NCI-H748 (cell line): ENCODE results near the gene CTNNB1.

Source experiments
- DNase-seq: peaks from one replicate; lab custom pipeline; 2025; ENCODE audit not compliant: unreplicated experiment; lab: John Stamatoyannopoulos, UW

Gene CTNNB1

DNA sequence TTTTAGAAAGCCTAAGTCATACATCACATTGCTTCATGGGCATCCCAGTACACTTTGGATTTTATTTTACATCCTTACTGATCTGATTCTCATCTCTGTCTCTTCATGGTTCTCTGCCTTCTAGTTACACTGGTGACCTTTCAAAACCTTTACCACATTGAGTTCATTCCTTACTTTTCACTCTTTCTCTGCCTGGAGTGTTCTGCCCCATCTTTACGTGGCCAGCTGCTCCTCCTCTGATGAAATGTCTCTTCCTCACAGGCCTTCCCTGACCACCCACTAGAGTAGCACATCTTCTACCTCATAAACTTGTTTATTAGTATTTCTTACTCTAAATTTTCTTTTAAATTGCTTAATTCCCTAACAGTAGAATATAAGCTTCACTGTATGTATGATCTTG, 17.7 kb downstream of the CTNNB1 start:
- no peak for DNase-seq

DNA sequence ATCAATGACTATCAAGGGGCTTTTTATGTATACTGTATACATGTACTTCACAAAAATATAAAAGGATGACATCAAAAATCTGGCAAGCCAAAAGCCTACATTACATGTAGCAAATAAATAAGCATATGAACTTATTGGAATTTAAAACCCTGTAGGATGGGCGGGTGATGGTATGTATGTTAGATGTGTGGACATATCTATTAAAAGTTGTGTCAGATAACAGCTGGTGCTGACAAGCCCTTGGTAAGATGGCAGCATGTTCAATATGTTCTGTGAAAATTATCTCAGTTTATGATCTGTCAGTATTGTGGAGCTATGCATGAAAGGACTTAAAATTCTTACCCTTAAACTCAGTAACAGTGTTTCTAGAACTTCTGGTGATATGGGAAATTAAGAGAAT, 20.1 kb downstream of the CTNNB1 start:
- DNase-seq, result no peak

DNA sequence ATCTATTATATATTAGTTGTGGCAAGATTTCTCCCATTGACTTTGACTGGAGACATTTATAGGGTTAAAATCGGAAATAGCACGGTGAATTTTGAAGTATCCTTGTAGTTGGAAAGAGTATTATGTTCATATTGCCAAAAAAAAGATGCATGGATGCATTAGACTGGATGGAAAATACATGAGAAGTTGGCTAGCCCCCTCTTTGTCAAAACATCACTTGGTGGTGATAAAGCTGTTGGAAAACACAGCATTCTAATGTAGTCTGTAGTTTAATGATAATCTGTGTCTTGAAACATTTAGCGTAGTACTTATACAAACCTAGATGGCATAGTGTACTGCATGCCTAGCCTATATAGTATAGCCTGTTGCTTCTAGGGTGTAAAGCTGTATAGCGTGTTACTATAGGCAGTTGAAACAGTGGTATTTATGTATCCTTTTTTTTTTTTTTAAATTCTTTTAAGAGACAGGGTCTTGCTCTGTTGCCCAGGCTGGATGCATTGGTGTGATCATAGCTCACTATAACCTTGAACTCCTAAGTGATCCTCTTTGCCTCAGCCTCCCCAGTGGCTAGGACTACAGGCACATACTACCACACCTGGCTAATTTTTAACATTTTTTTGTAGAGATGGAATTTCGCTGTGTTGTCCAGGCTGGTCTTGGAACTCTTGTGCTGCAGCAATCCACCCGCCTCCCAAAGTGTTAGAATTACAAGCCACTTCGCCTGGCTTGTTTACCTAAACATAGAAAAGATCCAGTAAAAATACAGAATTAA, 21.8 kb downstream of the CTNNB1 start:
- no peak for DNase-seq

GRCh38 chr3:41222012-41222411, 22.7 kb downstream of the CTNNB1 start:
- no peak for DNase-seq

DNA sequence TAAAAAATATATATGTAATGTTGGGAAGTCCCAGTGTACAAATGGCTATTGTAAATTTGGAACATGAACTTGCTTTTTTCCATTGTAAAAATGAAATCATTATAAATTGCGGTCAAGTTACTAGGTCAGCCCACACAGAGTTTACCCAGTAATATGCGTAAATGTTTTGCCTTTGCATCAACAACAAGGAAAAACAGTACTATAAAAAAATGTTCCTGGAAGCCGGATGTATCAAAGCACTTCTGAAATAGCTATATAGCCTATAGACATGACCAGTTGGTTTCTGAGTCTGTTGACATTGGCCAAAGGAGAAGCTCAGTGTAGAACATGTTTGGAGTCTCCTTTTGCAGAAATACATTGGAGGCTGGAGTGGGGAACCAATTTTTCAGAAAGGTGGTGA, 23.2 kb downstream of the CTNNB1 start:
- no peak for DNase-seq

DNA sequence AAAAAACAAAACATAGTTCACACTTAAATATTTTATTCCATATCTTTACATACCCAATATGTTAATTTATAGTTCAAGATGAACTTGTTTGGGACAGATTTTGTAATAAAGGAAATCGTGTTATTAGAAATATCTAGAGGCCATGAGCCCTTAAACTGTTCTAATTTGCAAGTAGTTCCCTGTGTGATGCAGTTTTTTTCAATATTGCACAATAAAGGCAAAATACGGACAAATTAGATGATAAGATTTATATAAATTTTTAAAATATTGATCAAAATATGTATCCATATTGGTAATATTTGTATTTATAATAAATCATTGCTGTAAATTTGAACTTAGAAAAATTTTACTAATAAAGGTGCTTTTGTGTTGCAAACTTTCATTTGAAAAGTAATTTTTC, 23.8 kb downstream of the CTNNB1 start:
- DNase-seq, result no peak

- DNase-seq, result no peak
Measured at GRCh38 chr3:41223691-41224090, 24.4 kb downstream of the CTNNB1 start.

- no peak for DNase-seq
Measured at GRCh38 chr3:41224120-41224806, 25.0 kb downstream of the CTNNB1 start.

DNA sequence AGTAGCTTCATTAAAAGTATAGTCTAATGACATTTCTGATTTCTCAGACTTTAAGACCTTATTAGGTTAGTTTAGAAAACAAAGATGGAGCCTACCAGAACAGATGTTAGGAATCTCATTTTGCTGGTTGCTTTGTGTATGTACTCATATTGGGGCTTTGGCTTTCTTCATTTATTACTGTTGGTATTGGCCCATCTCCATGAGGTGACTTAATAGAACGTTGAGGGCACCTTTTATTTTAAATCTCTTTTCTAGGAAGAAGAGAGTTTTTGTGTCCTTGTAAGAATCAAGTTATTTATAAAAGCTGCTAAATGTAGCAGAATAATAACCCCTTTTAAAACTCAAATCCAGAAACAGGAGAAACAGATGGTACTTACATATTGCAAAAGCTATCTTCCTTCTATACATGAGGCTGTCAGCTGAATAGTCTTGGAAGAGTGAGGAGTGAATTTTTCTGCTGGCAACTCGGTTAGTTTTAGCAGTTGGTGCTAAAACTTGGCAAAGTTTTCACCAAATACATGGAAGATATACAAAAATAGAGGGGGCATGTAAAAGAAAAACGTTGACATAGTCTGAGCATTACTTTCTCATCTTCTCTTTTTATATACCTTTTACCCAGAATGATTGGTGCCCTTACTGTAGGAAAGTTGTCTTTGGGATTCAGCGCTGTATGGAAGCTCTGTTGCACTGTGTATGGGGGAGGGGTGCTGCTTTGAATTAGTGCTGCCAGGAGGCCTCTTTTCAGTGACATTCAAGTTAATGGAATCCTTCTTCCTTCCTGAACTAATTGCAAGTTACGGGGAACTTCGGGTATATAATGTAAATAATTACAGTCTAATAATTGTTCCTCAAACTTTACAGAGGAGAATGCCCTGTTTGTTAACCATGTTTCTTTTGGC, 35.8 kb downstream of the CTNNB1 start:
- DNase-seq, result no peak

DNA sequence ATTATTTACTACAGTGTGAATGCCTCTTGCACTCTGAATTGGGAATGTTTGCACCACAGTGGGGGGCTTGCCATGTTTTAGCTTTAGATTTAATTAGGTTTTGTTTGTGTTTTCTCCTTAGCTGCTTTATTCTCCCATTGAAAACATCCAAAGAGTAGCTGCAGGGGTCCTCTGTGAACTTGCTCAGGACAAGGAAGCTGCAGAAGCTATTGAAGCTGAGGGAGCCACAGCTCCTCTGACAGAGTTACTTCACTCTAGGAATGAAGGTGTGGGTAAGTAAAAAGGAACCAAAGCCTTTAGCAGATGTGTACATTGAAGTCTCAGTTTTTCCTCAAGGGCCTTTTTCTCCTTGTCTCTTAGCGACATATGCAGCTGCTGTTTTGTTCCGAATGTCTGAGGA, 36.9 kb downstream of the CTNNB1 start:
- DNase-seq, result no peak

DNA sequence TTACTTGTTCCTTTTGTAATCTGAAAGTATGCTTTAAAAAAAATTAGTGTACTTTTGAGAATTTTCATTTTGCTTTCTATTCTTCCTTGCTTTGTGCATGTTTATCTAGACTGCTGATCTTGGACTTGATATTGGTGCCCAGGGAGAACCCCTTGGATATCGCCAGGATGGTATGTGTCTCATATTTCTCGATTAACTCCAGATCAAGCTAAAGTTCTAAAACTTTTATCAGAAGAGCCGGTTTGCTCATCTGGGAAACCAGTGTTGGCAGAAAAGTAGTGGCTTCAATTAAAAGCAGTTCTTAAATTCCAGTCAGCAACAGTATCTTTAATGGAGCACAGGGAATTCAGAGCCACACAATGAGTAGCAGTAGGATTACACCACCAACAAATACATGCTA, 38.6 kb downstream of the CTNNB1 start:
- no peak for DNase-seq

GRCh38 chr3:41239587-41239986, 40.3 kb downstream of the CTNNB1 start:
- no peak for DNase-seq

DNA sequence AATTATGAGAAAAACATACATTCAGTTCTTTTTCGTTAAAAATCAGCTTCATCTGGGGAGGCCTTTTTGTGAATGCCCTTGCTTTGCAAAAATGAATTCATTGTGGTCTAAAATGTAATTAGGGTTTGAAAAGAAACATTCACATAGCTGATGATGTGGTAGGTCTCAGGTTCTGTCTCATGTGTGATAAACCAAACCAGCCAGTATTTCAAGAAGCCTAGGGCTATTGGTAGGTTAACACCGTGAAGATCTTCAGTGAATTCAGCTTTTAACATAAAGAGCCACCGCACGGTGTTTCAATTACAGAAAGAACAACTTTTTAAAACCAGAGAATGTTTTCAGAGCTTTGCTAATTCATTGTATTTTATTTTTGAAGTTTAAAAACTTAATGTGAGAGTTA, 41.9 kb downstream of the CTNNB1 start:
- DNase-seq, result no peak

GRCh38 chr3:41241800-41242571, 42.7 kb downstream of the CTNNB1 start:
- DNase-seq, result no peak

DNA sequence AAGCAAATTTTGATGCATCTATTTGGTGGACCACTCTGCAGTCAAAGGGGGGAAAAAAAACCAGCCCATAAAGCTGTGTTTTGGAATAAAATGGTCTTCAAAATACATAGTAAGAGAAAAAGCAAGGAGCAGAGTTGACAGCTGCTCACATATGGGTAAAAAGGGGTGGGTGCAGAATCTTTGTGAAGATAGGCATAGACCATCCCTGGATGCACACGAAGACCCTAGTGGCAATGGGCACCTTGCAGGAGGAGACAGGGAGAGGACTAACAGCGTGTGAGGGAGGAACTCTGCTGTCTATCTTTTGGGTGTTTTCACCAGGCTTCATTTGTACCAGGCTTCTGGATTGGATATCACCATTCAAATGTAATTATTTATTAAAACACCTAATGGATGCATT, 43.9 kb downstream of the CTNNB1 start:
- DNase-seq, result no peak

DNA sequence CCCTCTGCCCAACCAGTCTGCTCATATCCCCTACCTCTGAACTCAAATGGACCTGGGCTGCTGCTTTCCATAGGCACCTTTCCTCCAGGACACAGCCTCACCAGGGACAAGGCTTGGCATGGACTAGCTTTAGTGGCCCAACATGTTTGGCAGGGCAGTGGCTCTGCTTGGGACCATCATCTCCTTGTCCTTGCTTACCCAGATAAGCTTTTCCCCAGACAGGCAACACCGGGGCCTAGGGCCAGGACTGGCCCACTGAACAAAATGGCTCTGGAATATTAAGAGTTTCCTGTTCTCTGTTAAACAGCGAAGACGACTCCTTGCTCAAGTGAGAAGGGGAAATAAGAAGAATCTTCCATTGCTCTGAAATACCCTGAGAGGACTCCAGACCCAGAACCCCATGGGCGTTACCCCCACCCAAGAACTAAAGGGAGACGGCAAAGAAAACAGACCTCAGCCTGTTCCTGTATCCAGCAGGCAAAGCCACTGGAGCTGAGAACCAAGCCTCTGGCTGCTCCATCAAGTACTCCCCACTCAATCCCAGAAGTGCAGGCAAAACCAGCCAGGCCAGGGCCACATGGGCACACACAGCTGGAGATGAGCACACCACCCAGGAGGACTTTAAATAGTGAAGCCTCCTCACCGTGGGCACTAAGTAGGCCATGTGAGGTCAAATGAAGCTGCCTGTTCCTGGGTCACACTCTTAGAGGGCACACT, 45.5 kb downstream of the CTNNB1 start:
- no peak for DNase-seq

DNA sequence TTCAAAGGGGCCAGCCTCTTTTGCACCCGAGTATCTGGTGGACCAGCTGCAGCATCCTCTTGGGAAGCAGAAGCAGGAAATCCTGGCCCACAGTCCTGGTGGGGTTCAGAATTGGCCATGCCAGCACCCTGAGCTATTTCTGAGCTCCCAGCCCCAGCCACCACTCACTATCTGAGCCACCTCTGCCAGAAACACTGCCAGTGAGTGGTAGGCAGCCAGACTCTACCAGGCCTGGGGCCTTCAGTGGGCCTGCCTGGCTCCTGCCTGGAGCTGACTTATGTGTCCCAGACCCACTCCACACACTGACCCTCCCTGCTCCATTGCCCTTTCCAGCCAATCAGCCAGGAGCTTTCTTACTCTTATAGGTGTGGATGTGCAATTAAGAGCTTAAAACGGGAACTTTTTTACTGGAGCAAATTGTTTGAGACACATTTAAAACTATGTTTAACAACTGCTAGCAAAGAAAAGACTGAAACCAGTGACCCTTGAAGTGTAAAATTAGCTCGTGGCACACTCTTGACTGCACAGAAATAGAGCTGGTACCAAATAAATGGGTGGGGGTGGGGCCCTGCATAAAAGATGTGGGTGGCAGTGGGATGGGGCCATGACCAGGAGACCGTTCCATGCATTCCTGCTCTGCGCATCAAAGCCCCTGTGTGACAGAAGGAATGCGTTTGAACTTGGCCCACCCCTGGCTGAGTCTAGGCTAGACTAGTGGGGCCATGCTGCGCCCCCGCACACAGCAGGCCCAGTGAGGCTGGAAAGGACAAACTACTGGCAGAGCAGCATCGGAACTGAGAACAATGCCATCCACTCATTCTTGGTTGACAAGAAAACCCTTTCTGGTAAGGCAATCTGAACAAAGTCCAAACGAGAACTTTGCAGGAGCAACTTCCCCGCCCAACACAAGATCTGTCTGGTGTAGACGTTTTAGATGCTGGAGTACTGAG, 48.0 kb downstream of the CTNNB1 start:
- no peak for DNase-seq

DNA sequence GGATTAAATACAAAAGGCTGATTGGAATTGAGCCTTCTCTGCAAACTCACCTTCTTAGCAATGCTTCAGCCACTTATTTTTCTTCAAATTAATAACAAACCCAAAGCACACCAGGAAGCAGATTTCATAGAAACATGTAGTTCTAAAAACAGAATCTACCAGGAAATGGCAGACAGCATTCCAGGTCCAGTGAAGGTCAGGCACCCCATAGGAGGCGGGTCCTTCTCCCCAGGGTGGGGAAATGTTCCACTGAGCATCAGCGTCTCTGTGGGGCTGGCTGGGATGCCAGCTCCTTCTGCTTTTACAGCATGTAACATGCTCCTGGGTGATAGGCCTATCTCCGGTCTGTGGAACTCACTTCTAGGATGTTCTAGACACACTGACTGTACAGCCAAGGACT, 49.2 kb downstream of the CTNNB1 start:
- DNase-seq, result no peak

- DNase-seq, result no peak
Measured at GRCh38 chr3:41249318-41249717, 50.0 kb downstream of the CTNNB1 start.
